Activated naive CD4-positive, alpha-beta T cell treated with anti-CD3 and anti-CD28 coated beads for 36 hours (primary cell): ENCODE data around the gene PCDHA3. TPM values are rescaled to one million over a fixed set of nuclear protein-coding genes. Genes with fewer than 3 reads are reported as not detected.
"Not testable (repeated sequence)": the region's sequence is repeated elsewhere in the genome, so short reads cannot be mapped to it uniquely, and the experiment has no call there.

Experiments used
- CTCF ChIA-PET: fragments of 350-600 bp; sonication (Branson Sonifier 250); formaldehyde crosslinking; loops from one replicate; lab custom pipeline; 2021; ENCODE audit warnings: antibody characterized with exemption; lab: Charles Lee
- DNase-seq: peaks from one replicate; pipeline ENCODE4 v3.0.0-alpha.2; 2020
- H3K27ac Mint-ChIP-seq: one replicate; pipeline ENCODE4 v1.8.0; 2021; ENCODE audit warnings: mild to moderate bottlenecking, mixed read lengths
- H3K27me3 Mint-ChIP-seq: one replicate; pipeline ENCODE4 v1.8.0; 2021; ENCODE audit warnings: low read depth, mixed read lengths
- H3K36me3 Mint-ChIP-seq: one replicate; pipeline ENCODE4 v1.8.0; 2021; ENCODE audit warnings: low read depth, mixed read lengths
- H3K4me1 Mint-ChIP-seq: one replicate; pipeline ENCODE4 v1.8.0; 2021; ENCODE audit warnings: low read depth, mixed read lengths
- H3K4me3 Mint-ChIP-seq: one replicate; pipeline ENCODE4 v1.8.0; 2021; ENCODE audit warnings: mild to moderate bottlenecking, moderate library complexity, mixed read lengths
- H3K9me3 Mint-ChIP-seq: one replicate; pipeline ENCODE4 v1.8.0; 2021; ENCODE audit warnings: mixed read lengths
- intact Hi-C: fragments of 100-400 bp; cut with micrococcal nuclease; formaldehyde crosslinking; loops from one replicate; pipeline ENCODE4 v1.15.1; 2023
- total RNA-seq, 2 experiments: library from RNA; stranded (reverse); gene quantifications; one replicate each; pipeline ENCODE4 v1.2.3, GENCODE V29; 2021

Gene PCDHA3
- total RNA-seq, 2 experiments from 2014 or later: not detected

DNA sequence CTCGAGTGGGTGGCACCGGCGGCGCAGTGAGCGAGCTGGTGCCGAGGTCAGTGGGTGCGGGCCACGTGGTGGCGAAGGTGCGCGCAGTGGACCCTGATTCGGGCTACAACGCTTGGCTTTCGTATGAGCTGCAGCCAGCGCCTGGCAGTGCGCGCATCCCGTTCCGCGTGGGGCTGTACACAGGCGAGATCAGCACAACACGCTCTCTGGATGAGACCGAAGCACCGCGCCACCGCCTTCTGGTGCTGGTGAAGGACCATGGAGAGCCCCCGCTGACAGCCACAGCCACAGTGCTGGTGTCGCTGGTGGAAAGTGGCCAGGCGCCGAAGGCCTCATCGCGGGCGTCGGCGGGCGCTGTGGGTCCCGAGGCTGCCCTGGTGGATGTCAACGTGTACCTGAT, 22.6 kb downstream of the PCDHA3 start:
- Mint-ChIP-seq H3K4me1 (no peaks in the 10 kb centered on the region), H3K27me3 (peaks cover 37% of the 10 kb centered on the region), H3K27ac (no peak overlapping the region), H3K9me3 (peaks cover 13% of the 10 kb centered on the region), H3K4me3 (no peak overlapping the region), H3K36me3 (peaks cover 12% of the 10 kb centered on the region)
- CTCF ChIA-PET: no interaction called here
- no peak for DNase-seq
- intact Hi-C loops: loop anchor here (5.0 kb wide), 1 partner anchor 219 kb away; no protein-coding TSS in a partner anchor

DNA sequence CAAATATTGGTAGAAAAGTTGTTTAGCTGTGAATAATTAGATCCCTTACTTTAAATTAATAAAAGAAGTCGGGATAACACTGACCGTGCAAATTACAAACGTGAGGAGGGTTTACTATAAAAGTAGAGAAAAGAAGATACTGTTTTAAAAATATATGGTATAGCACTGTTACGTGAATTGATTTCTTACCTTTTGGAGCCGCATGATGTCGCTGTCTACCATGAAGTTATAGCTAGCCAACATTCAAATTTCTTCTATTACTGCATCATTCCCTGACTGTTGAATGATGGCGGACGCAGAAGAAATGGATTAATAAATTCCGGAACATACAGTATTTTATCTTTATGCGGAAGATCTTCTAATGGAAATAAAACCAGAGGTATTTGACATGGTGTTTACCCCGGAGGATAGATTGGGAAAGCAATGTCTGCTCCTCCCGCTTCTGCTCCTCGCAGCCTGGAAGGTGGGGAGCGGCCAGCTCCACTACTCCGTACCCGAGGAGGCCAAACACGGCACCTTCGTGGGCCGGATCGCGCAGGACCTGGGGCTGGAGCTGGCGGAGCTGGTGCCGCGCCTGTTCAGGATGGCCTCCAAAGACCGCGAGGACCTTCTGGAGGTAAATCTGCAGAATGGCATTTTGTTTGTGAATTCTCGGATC, 27.0 kb downstream of the PCDHA3 start, which contains the start of gene PCDHA6:
Gene PCDHA6 (plus strand): TSS at position 257 of the 658 bp plus-strand sequence. CDS start 132 bp downstream, at position 389.
- CTCF ChIA-PET: interaction anchor here (0.7 kb wide), 1 partner anchor 71 kb away, joined by 3 read pairs; no protein-coding TSS in a partner anchor
- Mint-ChIP-seq H3K27ac (no peak within 1 kb of the TSS), H3K36me3 (peaks cover 10% of the 10 kb centered on the region), H3K4me1 (no peaks in the 10 kb centered on the region), H3K27me3 (peaks cover 45% of the 10 kb centered on the region), H3K9me3 (peaks cover 17% of the 10 kb centered on the region), H3K4me3 (no peak within 1 kb of the TSS)
- no peak for DNase-seq
- intact Hi-C loops: no loop called here

DNA sequence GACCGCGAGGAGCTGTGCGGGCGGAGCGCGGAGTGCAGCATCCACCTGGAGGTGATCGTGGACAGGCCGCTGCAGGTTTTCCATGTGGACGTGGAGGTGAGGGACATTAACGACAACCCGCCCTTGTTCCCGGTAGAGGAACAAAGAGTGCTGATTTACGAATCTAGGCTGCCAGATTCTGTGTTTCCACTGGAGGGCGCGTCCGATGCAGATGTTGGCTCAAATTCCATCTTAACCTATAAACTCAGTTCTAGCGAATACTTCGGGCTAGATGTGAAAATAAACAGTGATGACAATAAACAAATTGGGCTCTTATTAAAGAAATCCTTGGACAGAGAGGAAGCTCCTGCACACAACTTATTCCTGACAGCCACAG, 27.5 kb downstream of the PCDHA3 start:
- Mint-ChIP-seq H3K36me3 (peaks cover 10% of the 10 kb centered on the region), H3K4me1 (no peaks in the 10 kb centered on the region), H3K9me3 (peaks cover 19% of the 10 kb centered on the region), H3K27me3 (peaks cover 49% of the 10 kb centered on the region), H3K4me3 (no peak overlapping the region), H3K27ac (no peak overlapping the region)
- intact Hi-C loops: no loop called here
- CTCF ChIA-PET: interaction anchor here (0.7 kb wide), 1 partner anchor 72 kb away, joined by 3 read pairs; no protein-coding TSS in a partner anchor
- no peak for DNase-seq

GRCh38 chr5:140829511-140830501, 28.9 kb downstream of the PCDHA3 start:
- H3K4me3 Mint-ChIP-seq, H3K4me1 Mint-ChIP-seq, H3K27ac Mint-ChIP-seq, intact Hi-C loops, DNase-seq: not testable (repeated sequence)
- CTCF ChIA-PET: interaction anchor here (0.5 to 1.5 kb wide), 2 partner anchors 13 to 30 kb away, joined by 3 read pairs; no protein-coding TSS in a partner anchor
- H3K27me3 Mint-ChIP-seq: peaks cover 56% of the 10 kb centered on the region
- H3K9me3 Mint-ChIP-seq: peaks cover 25% of the 10 kb centered on the region
- H3K36me3 Mint-ChIP-seq: peaks cover 15% of the 10 kb centered on the region

- no peak for DNase-seq
- Mint-ChIP-seq H3K9me3 (peaks cover 15% of the 10 kb centered on the region), H3K36me3 (peaks cover 7% of the 10 kb centered on the region), H3K4me3 (no peak within 1 kb of the TSS), H3K4me1 (no peaks in the 10 kb centered on the region), H3K27ac (no peak within 1 kb of the TSS), H3K27me3 (peaks cover 37% of the 10 kb centered on the region)
- CTCF ChIA-PET: interaction anchor here (0.7 to 1.0 kb wide), 2 partner anchors 9 to 24 kb away, joined by 3 read pairs; no protein-coding TSS in a partner anchor
- intact Hi-C loops: no loop called here
Measured at GRCh38 chr5:140833993-140834392, 33.1 kb downstream of the PCDHA3 start, which contains the start of gene PCDHA7. PCDHA7 (plus strand) TSS chr5:140834269; CDS start chr5:140834384, 115 bp downstream.

- H3K27ac Mint-ChIP-seq, H3K4me1 Mint-ChIP-seq, intact Hi-C loops, H3K36me3 Mint-ChIP-seq, H3K4me3 Mint-ChIP-seq, DNase-seq: not testable (repeated sequence)
- H3K9me3 Mint-ChIP-seq: peaks cover 14% of the 10 kb centered on the region
- H3K27me3 Mint-ChIP-seq: peaks cover 39% of the 10 kb centered on the region
- CTCF ChIA-PET: interaction anchor here (0.7 to 1.0 kb wide), 2 partner anchors 8 to 25 kb away, joined by 3 read pairs; no protein-coding TSS in a partner anchor
Measured at GRCh38 chr5:140834439-140835008, 33.7 kb downstream of the PCDHA3 start.

- Mint-ChIP-seq H3K36me3 (peaks cover 9% of the 10 kb centered on the region), H3K4me1 (no peaks in the 10 kb centered on the region), H3K27me3 (peaks cover 45% of the 10 kb centered on the region), H3K27ac (no peak overlapping the region), H3K9me3 (peaks cover 20% of the 10 kb centered on the region), H3K4me3 (no peak overlapping the region)
- intact Hi-C loops: no loop called here
- CTCF ChIA-PET: no interaction called here
- DNase-seq: no peak
Measured at GRCh38 chr5:140835622-140836510, 35.0 kb downstream of the PCDHA3 start.

GRCh38 chr5:140840978-140841962, 40.4 kb downstream of the PCDHA3 start, which contains the start of gene PCDHA8:
PCDHA8 (plus strand) TSS chr5:140841187; CDS start chr5:140841322, 135 bp downstream.
- H3K27me3 Mint-ChIP-seq: peaks cover 25% of the 10 kb centered on the region
- DNase-seq: no peak
- peaks cover 17% of the 10 kb centered on the region for H3K9me3 Mint-ChIP-seq
- H3K36me3 Mint-ChIP-seq: peaks cover 2% of the 10 kb centered on the region
- H3K4me1 Mint-ChIP-seq: no peaks in the 10 kb centered on the region
- intact Hi-C loops: no loop called here
- no peak within 1 kb of the TSS for H3K4me3 Mint-ChIP-seq
- CTCF ChIA-PET: interaction anchor here (0.6 to 1.0 kb wide), 3 partner anchors 48 to 1064 kb away, joined by 3 to 4 read pairs (median 3); no protein-coding TSS in a partner anchor
- H3K27ac Mint-ChIP-seq: no peak within 1 kb of the TSS

DNA sequence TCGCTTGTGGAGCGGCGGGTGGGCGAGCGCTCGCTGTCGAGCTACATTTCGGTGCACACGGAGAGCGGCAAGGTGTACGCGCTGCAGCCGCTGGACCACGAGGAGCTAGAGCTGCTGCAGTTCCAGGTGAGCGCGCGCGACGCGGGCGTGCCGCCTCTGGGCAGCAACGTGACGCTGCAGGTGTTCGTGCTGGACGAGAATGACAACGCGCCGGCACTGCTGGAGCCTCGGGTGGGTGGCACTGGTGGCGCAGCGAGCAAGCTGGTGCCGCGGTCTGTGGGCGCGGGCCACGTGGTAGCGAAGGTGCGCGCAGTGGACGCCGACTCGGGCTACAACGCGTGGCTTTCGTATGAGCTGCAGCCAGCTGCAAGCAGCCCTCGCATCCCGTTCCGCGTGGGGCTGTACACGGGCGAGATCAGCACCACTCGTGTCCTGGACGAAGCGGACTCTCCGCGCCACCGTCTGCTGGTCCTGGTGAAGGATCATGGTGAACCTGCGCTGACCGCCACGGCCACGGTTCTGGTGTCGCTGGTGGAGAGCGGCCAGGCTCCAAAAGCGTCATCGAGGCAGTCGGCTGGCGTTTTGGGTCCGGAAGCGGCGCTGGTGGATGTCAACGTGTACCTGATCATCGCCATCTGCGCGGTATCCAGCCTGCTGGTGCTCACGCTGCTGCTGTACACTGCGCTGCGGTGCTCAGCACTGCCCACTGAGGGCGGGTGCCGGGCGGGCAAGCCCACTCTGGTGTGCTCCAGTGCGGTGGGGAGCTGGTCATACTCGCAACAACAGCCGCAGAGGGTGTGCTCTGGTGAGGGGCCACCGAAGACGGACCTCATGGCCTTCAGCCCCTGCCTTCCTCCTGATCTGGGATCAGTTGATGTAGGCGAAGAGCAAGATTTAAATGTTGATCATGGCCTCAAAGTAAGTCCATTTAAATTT, 42.2 kb downstream of the PCDHA3 start:
- H3K4me1 Mint-ChIP-seq: no peaks in the 10 kb centered on the region
- no peak overlapping the region for H3K27ac Mint-ChIP-seq
- H3K27me3 Mint-ChIP-seq: peaks cover 36% of the 10 kb centered on the region
- peaks cover 2% of the 10 kb centered on the region for H3K36me3 Mint-ChIP-seq
- CTCF ChIA-PET: interaction anchor here (0.9 kb wide), 1 partner anchor 9 kb away, joined by 3 read pairs; the partner anchor contains the start of gene PCDHA7
- no peak overlapping the region for H3K4me3 Mint-ChIP-seq
- intact Hi-C loops: no loop called here
- DNase-seq: no peak
- H3K9me3 Mint-ChIP-seq: peaks cover 22% of the 10 kb centered on the region
